Measurements from ENCODE around the gene ABCC11.

- TF ChIP-seq CTCF (IDR thresholded peaks at IDR 0.05) (no peak), EZH2 (IDR thresholded peaks at IDR 0.05; ENCODE audit: borderline replicate concordance, insufficient read depth, low read depth, low read length, poor library complexity, severe bottlenecking) (no peak)
Measured at GRCh38 chr16:48220891-48221290, 26.4 kb downstream of the ABCC11 start.
